Limb (tissue), 2 donors: ENCODE results near the gene SMTNL2.

Experiments
- DNase-seq, 2 donors: peaks; one replicate each; pipeline ENCODE4 v3.0.0-alpha.2; 2016; ENCODE audit errors: extremely low spot score in 2 of 2

The SMTNL2 gene

GRCh38 chr17:4584101-4584916, at the start of gene SMTNL2:
TSS of gene SMTNL2 (plus strand) at chr17:4584529. CDS start at chr17:4584606, 77 bp downstream.
- DNase-seq: peak in 1 of 2 donors; percentile 82

GRCh38 chr17:4534928-4535666, 49.2 kb upstream of the SMTNL2 start:
- no peak for DNase-seq

GRCh38 chr17:4535667-4536258, 48.6 kb upstream of the SMTNL2 start:
- DNase-seq: no peak

DNA sequence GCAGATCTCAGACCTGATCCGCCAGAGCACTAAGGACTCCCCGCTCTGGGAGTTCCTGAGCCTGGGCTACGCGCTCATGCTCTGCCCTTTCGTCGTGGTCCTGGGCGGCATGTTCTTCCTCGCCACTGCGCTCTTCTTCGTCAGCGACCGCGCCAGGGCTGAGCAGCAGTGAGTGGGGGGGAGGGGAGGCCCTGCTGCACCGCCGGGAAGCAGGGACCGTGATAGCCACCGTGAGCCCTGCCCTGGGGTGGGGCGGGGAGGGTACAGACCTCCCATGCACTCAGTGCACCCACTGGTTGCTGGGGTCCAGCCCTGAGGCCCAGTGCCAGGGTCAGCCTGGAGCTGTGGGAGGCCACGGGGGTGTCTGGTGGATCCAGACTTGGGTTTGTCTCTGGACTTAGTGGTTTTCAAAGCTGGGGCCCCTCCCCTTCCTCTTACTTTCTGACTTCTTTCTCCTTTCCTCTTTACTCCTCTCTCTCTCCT, 48.0 kb upstream of the SMTNL2 start:
- no peak for DNase-seq

GRCh38 chr17:4536742-4537411, 47.5 kb upstream of the SMTNL2 start:
- no peak for DNase-seq

DNA sequence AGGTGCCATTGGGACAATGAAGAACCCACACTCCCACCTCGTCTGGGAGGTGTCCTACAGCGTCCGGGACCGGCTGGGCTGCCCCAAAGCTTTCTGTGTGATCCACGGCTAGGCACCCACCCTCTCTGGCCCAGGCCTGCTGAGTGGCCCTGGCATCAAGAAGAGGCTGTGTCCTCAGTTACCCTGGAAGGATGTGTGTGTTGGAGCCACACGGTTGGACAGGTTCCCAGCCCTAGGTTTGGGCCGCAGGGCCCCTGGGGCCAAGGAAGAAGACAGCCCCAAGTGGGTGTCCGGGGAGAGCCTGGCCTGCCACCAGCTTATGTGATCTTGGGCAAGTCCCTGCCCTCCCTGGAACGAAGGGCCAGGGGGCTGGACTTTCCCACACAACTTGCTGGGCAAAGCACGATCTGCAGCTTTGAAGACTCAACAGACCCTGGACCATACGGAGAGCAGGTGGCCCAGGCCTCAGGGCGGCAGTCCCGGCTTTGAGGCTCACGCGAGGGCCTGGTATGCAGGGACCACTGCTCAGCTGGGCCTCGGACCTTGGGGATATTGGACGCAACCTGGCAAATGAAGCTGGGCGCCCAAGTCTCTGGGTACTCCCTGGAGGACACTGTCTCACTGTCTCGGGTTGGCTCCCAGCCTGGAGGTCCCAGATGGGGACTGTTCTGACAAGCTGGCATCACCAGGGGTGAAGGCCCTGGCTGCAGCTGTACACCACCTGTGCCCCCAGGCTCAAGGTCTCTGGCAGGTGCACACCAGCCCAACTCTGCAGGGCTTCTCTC, 46.7 kb upstream of the SMTNL2 start:
- no peak for DNase-seq

GRCh38 chr17:4538236-4539002, 45.9 kb upstream of the SMTNL2 start:
- DNase-seq: no peak

DNA sequence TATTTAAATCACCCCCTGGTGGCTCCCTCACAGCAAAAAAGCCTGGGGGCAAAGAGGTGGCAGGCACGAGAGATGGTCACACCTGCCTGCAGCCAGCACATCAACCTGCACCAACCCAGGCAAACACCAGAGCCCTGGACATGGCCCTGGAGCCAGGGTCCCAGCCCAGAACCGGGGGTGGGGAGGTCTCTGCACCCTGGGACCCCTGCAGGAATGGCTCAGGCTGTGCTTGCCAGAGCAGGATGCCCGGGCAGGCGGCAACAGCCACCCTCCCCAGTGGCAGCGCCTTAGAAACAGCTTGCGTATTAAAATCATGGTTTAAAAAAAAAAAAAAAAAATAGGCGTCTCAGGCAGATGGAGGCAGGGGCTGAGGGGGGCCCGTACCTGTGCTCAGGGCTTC, 45.3 kb upstream of the SMTNL2 start:
- DNase-seq: no peak

- DNase-seq: no peak
Observed at GRCh38 chr17:4539576-4540223, 44.6 kb upstream of the SMTNL2 start.

DNA sequence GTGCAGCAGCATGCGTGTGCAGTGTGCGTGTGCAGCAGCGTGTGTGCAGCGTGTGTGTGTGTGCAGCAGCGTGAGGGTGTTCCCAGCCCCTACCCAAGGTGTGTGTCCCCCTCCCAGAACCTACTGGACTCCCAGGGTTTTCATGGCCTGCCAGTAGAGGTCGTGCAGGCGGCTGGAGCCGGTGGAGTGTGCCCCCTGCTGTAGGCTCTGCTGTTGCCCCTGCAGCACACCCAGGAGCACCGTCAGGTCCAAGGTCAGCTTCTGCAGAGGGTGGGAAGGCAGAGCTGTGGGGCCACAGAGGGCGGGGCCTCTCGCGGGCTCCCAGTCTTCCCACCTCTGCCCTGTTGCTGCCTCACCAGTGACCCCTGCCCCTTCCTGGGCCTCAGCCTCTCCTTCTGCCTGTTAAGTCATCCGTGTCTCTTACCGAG, 44.1 kb upstream of the SMTNL2 start:
- no peak for DNase-seq

DNA sequence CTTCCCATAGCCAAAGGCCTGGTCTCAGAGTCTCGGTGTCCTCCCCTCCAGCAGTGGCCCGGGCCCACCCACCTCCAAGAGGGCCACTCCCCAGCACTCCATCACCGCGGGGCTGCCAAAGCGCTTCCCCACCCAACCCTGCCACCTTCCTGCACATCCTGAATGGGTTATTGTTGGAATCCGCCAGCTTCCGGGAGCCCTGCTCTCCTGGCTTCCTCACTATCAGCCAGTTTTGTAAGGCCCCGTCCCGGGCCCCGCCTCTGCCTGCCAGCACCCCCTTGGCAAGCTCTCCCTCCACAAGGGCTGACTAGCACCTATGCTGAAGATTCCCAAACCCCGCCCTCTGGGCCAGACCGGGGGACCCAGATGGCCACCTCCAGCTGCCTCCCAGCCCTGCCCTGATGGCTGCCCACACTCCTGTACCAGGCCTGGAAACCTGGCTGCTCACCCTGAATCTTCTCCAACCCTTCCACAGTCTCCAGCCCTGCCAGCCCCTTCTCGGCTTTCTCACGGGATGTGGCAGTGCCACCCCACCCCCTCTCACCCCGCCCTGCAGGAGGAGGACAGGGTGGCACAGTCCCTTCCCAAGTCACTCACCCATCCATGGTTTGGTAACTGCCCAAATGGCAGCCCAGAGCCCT, 43.5 kb upstream of the SMTNL2 start:
- DNase-seq: no peak

DNA sequence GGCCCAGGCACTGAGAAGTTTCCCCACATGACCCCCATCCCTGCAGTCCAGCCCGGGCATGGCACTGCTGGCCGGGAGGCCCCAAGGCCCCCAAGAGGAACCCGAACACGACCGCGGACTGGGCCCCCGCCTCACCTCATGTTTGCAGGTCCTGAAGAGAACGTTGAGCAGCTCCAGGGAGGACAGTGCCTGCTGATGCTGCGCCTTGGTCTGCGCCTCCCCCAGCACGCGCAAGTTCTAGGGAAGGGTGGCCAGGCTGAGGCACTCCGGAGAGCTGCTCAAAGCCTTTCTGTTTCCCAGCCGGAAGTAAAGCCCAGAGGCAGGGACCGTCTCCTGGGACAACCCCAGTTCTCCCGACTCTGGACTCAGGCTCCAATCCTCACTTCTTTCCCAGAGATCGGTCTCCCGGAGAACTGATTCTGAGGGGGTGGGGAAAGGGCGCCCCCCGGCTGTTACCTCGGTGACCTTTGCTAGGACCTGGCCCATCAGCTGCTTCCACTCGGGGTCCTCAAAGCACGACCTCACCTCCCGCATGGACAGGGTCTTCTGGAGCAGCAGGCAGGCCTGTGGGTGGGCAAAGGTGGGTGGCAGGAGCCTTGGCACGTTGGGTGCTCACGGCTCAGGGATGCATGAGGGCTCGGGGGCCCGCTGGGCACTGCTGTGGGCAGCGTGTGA, 42.9 kb upstream of the SMTNL2 start:
- DNase-seq: no peak

GRCh38 chr17:4542003-4542725, 42.2 kb upstream of the SMTNL2 start:
- DNase-seq: no peak

GRCh38 chr17:4542726-4543191, 41.6 kb upstream of the SMTNL2 start:
- no peak for DNase-seq

DNA sequence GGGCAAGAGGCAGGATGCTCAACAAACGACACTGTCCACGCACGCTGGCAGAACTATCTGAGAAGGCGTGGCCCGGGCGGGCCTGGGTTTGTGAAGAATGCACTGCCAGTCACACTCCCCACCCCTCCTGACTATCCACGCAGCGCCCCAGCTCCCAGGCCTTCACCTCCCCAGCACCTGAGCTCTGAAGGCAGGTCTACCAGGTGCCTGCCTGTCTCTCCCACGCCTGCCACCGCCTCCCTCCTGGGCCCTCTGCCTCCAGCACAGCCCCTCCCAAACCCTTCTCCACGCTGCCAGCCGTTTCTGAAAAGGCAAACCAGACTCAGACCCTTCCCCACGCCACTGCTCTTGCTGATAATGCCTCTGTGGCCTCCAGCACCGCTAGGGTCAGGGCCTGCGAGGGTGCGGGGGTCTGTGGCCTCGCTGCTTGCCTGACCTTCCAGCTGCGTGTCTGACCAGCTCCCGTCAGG, 40.7 kb upstream of the SMTNL2 start:
- DNase-seq: no peak

GRCh38 chr17:4544135-4544950, 40.0 kb upstream of the SMTNL2 start:
- no peak for DNase-seq

DNA sequence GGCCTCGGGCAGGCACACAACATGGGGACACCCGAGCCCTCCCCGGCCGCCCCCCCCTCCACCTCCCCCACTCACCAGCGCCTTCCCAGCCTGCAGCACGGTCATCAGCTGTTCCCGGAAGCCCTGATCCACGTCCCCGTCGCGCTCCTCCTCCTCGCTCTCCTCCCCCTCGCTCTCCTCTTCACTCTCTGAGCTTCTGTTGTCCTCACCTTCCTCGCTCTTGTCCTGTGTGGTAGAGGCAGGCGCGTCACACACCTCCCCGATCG, 39.4 kb upstream of the SMTNL2 start:
- peak in 1 of 2 donors; percentile 27 for DNase-seq
